Ovary (tissue), 9 donors: ENCODE data around the gene TMIE. TPM values are rescaled to one million over a fixed set of nuclear protein-coding genes. Genes with fewer than 3 reads are reported as not detected.

Experiments used
- DNase-seq, 5 donors: peaks; one replicate each; pipeline ENCODE4 v3.0.0-alpha.2; 2019 to 2020
- H3K27ac ChIP-seq, 2 donors: fragments of 200-600 bp; one replicate each; pipeline versions ENCODE4 v1.5.1 to v1.8.0; 2019 to 2022
- H3K27me3 ChIP-seq: fragments of 200-600 bp; one replicate; pipeline ENCODE4 v1.8.0; 2022
- H3K36me3 ChIP-seq: fragments of 200-600 bp; sonication (generic); one replicate; pipeline ENCODE4 v1.5.1; 2019
- H3K4me1 ChIP-seq: one replicate; pipeline ENCODE4 v1.8.1; 2013; ENCODE audit warnings: mild to moderate bottlenecking, moderate library complexity; ENCODE audit not compliant: insufficient read depth
- H3K4me3 ChIP-seq: fragments of 200-600 bp; sonication (generic); one replicate; pipeline ENCODE4 v1.5.1; 2017
- H3K9me3 ChIP-seq, 2 donors: fragments of 200-600 bp in 1 of 2; sonication (generic) in 1 of 2; one replicate each; pipeline versions ENCODE4 v1.5.1 to v1.8.1; 2013 to 2019; ENCODE audit warnings: mild to moderate bottlenecking in 1 of 2, moderate library complexity in 1 of 2
- EP300 ChIP-seq: sonication (generic); formaldehyde crosslinking; IDR thresholded peaks from one replicate; pipeline ENCODE4 v1.6.1; 2017; ENCODE audit warnings: antibody characterized with exemption
- POLR2A ChIP-seq: fragments of 450-650 bp; IDR thresholded peaks from one replicate; pipeline ENCODE4 v1.6.1; 2017; ENCODE audit warnings: antibody characterized with exemption, mild to moderate bottlenecking, moderate library complexity
- WGBS, 3 donors: extraction: QIAGEN DNeasy Blood & Tissue Kit in 1 of 3; methylation state at CpG; one replicate each; pipeline versions ENCODE4 v1.1.5 to v1.1.7; 2013 to 2017; 5-methylcytosine and 5-hydroxymethylcytosine counted together
- intact Hi-C, 4 donors: fragments of 100-400 bp; cut with DNase I; formaldehyde crosslinking; loops; one replicate each; pipeline versions ENCODE4 v1.11.0 to v1.15.1; 2022 to 2023
- polyA plus RNA-seq, 2 donors: library from polyadenylated mRNA; stranded (reverse); fragments of 200-250 nt in 1 of 2; fragments of 350-450 nt in 1 of 2; fragmentation: Illumina TruSeq in 1 of 2; extraction: RNeasy Lipid Tissue Mini Kit (QIAGEN cat#74804) in 1 of 2; gene quantifications; one replicate each; pipeline ENCODE4 v1.2.3, GENCODE V29; 2013 to 2014
- total RNA-seq, 7 donors: library from RNA; depleted of rRNA in 2 of 7; stranded (reverse); fragments of >200 nt in 2 of 7; fragmentation: NEBNext Ultra II Directional in 3 of 7; extraction: Animal tissue kit (Norgen Biotek cat#: 25700) in 3 of 7; gene quantifications; one replicate each; pipeline versions ENCODE4 v1.1.0 to v1.2.4, GENCODE V29; 2016 to 2023
- TF ChIP-seq, protein P1 (sequence below), 3 donors: fragments of 450-650 bp in 2 of 3; fragments of 200-600 bp in 1 of 3; IDR thresholded peaks; one replicate each; pipeline versions ENCODE4 v1.5.1 to v1.8.0; 2016 to 2022; ENCODE audit warnings: antibody characterized with exemption in 3 of 3, mild to moderate bottlenecking in 1 of 3
- donor health status: DM: no; HTN: no; CAD: no; lungs with moderate emphysema.
- donor health status: DM: no; HTN: no; CAD: no.
- donor health status: Bipolar disorder and iron deficiency.
- donor health status: DM: yes; HTN: yes; CAD: no.
- donor health status: DM: no; HTN: no; CAD: no.
- donor health status: DM: yes; HTN: yes; CAD: no.

The TMIE gene
- total and polyA plus RNA-seq, 9 donors, result 0.40 to 2.4 (median 1.0) TPM; not detected in 1

DNA sequence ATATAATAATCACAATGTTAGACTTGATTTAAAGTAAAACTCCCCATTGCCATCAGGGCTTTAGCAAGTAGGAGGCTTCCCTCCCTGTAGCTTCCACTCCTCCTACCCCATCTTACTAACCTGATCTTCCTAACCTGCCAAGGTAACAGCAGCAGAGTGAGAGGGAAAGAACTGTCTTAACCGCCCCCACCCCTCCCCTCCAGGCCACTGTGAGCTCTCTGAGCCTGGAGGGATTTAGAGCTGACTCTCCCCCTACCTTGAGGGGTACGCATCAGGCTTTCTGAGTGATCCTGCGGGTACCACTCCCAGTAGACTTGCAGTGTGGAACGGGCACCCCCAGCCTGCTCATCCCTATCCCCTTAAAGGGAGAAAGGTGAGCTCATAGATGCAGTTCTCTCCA lies 27.8 kb downstream of the TMIE start:
- TF ChIP-seq, protein P1, sequence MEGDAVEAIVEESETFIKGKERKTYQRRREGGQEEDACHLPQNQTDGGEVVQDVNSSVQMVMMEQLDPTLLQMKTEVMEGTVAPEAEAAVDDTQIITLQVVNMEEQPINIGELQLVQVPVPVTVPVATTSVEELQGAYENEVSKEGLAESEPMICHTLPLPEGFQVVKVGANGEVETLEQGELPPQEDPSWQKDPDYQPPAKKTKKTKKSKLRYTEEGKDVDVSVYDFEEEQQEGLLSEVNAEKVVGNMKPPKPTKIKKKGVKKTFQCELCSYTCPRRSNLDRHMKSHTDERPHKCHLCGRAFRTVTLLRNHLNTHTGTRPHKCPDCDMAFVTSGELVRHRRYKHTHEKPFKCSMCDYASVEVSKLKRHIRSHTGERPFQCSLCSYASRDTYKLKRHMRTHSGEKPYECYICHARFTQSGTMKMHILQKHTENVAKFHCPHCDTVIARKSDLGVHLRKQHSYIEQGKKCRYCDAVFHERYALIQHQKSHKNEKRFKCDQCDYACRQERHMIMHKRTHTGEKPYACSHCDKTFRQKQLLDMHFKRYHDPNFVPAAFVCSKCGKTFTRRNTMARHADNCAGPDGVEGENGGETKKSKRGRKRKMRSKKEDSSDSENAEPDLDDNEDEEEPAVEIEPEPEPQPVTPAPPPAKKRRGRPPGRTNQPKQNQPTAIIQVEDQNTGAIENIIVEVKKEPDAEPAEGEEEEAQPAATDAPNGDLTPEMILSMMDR (IDR thresholded peaks at IDR 0.05), result no peak
- TF ChIP-seq POLR2A (no peak), EP300 (no peak)
- DNase-seq, result no peak
- intact Hi-C loops, result no loop called here
- WGBS, 3 donors, result 83 to 87% (median 83%) methylated on average over 4 of the region's 4 CpGs
- no peak overlapping the region for H3K4me3 ChIP-seq
- no peaks in the 10 kb centered on the region for H3K27me3 ChIP-seq
- H3K9me3 ChIP-seq, result no peaks in the 10 kb centered on the region
- H3K36me3 ChIP-seq, result no peaks in the 10 kb centered on the region
- H3K4me1 ChIP-seq, result no peaks in the 10 kb centered on the region
- H3K27ac ChIP-seq, result no peak overlapping the region

GRCh38 chr3:46730819-46731218 lies 29.6 kb downstream of the TMIE start:
- Histone ChIP-seq H3K4me1 (no peaks in the 10 kb centered on the region), H3K36me3 (no peaks in the 10 kb centered on the region), H3K27ac (no peak overlapping the region), H3K4me3 (no peak overlapping the region), H3K9me3 (no peaks in the 10 kb centered on the region), H3K27me3 (no peaks in the 10 kb centered on the region)
- 61 to 69% (median 68%) methylated on average over 2 of the region's 2 CpGs for WGBS, 3 donors
- intact Hi-C loops, result no loop called here
- TF ChIP-seq POLR2A, result no peak
- no peak for TF ChIP-seq EP300
- TF ChIP-seq, protein P1 (IDR thresholded peaks at IDR 0.05), result no peak
- DNase-seq, result no peak

DNA sequence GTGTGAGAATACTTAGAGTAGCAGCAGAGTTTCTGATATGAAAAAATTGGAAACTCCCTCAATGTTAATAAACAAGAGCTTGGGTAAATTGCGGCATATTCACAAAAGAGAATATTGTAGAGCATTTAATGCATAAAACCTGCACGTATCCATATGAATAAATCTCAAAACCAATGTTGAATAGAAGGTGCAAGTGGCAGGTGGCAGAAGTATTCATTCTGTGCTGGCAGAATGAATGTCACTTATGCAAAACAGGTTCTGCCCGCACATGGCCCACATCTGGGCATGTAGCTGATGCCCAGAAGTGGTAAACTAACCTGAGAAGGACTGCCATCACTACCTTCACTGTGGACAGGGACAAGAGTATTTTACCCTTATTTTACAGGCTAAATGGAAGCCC lies 30.6 kb downstream of the TMIE start:
- Histone ChIP-seq H3K27ac (no peak overlapping the region), H3K27me3 (no peaks in the 10 kb centered on the region), H3K36me3 (no peaks in the 10 kb centered on the region), H3K9me3 (no peaks in the 10 kb centered on the region), H3K4me3 (no peak overlapping the region), H3K4me1 (no peaks in the 10 kb centered on the region)
- no peak for DNase-seq
- intact Hi-C loops, result no loop called here
- 86 to 91% (median 90%) methylated on average over 3 of the region's 3 CpGs for WGBS, 3 donors
- TF ChIP-seq, protein P1 (IDR thresholded peaks at IDR 0.05), result no peak
- TF ChIP-seq EP300, result no peak
- TF ChIP-seq POLR2A, result no peak

GRCh38 chr3:46733026-46733800 lies 32.0 kb downstream of the TMIE start:
- TF ChIP-seq POLR2A, result no peak
- intact Hi-C loops, result no loop called here
- Histone ChIP-seq H3K4me3 (no peak overlapping the region), H3K27me3 (no peaks in the 10 kb centered on the region), H3K9me3 (no peaks in the 10 kb centered on the region), H3K36me3 (no peaks in the 10 kb centered on the region), H3K27ac (no peak overlapping the region), H3K4me1 (no peaks in the 10 kb centered on the region)
- 84 to 88% (median 86%) methylated on average over 9 of the region's 9 CpGs for WGBS, 3 donors
- no peak for DNase-seq

- WGBS, 3 donors, result 59 to 68% (median 60%) methylated on average over 4 of the region's 4 CpGs
- Histone ChIP-seq H3K4me3 (no peak overlapping the region), H3K36me3 (no peaks in the 10 kb centered on the region), H3K9me3 (no peaks in the 10 kb centered on the region), H3K27ac (no peak overlapping the region), H3K4me1 (no peaks in the 10 kb centered on the region), H3K27me3 (no peaks in the 10 kb centered on the region)
- no peak for DNase-seq
- intact Hi-C loops, result no loop called here
- TF ChIP-seq POLR2A (no peak), EP300 (no peak)
- TF ChIP-seq, protein P1 (IDR thresholded peaks at IDR 0.05), result no peak
These were observed 33.6 kb downstream of the TMIE start for GRCh38 chr3:46734773-46735172.
